H4 (cell line): ENCODE data around the gene RANBP1. TPM values are rescaled to one million over a fixed set of nuclear protein-coding genes. Genes with fewer than 3 reads are reported as not detected.

Experiments used
- DNase-seq: peaks from one replicate; pipeline ENCODE4 v3.0.0-alpha.2; 2015; ENCODE audit warnings: low spot score
- total RNA-seq: library from RNA; depleted of rRNA; stranded (reverse); fragments of >200 nt; shearing (Covaris generic); gene quantifications from 2 replicates; pipeline ENCODE4 v1.2.3, GENCODE V29; 2014

Gene RANBP1
- total RNA-seq, 1 experiment from 2014 or later, result 623 TPM

GRCh38 chr22:20123366-20124082 is 7.6 kb downstream of the RANBP1 start:
- no peak for DNase-seq

GRCh38 chr22:20124083-20124787 is 8.3 kb downstream of the RANBP1 start:
- no peak for DNase-seq

GRCh38 chr22:20125201-20126174 is 9.6 kb downstream of the RANBP1 start:
- no peak for DNase-seq

GRCh38 chr22:20126284-20127029 is 10.6 kb downstream of the RANBP1 start:
- no peak for DNase-seq

GRCh38 chr22:20127318-20127868 is 11.5 kb downstream of the RANBP1 start:
- DNase-seq, result no peak

- no peak for DNase-seq
These were observed 12.1 kb downstream of the RANBP1 start for GRCh38 chr22:20127869-20128618.

GRCh38 chr22:20128619-20128901 is 12.7 kb downstream of the RANBP1 start:
- no peak for DNase-seq

GRCh38 chr22:20128902-20129746 is 13.2 kb downstream of the RANBP1 start:
- no peak for DNase-seq

GRCh38 chr22:20129747-20130014 is 13.8 kb downstream of the RANBP1 start:
- no peak for DNase-seq

GRCh38 chr22:20130319-20130718 is 14.4 kb downstream of the RANBP1 start:
- no peak for DNase-seq

- DNase-seq, result no peak
These were observed 15.1 kb downstream of the RANBP1 start for GRCh38 chr22:20130731-20131596.

- no peak for DNase-seq
These were observed 15.6 kb downstream of the RANBP1 start, which contains the start of gene ZDHHC8 for GRCh38 chr22:20131597-20131858. ZDHHC8 (plus strand) TSS chr22:20131804; CDS start chr22:20131948, 144 bp downstream.

- no peak for DNase-seq
These were observed 16.2 kb downstream of the RANBP1 start for GRCh38 chr22:20131859-20132685.

GRCh38 chr22:20132686-20133246 is 16.9 kb downstream of the RANBP1 start:
- no peak for DNase-seq

- DNase-seq, result no peak
These were observed 18.1 kb downstream of the RANBP1 start for GRCh38 chr22:20133930-20134549.

- no peak for DNase-seq
These were observed 19.4 kb downstream of the RANBP1 start for GRCh38 chr22:20135265-20135664.

- no peak for DNase-seq
These were observed 20.1 kb downstream of the RANBP1 start for GRCh38 chr22:20135806-20136602.
